ENCODE measurements around the gene FBXO24.

Gene FBXO24

DNA sequence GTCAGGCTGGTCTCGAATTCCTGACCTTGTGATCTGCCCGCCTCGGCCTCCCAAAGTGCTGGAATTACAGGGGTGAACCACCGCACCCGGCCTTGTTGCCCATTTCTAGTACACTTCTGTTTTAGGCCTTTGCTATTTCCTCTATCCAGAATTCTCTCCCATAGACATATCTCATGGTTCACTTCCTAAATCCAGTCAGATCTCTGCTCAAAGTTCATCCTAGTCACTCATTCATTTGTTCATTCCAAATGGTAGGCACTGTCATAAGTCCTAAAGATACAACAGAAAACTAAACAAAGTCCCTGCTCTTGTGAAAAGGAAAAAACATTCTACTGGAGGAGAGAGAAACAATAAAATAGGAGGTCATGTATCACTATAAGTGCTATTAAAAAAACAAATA is 23.8 kb downstream of the FBXO24 start (continued):
- TF ChIP-seq ZNF394 (tag by site-specific recombination; IDR thresholded peaks at IDR 0.05; ENCODE audit: borderline replicate concordance) = no peak
- no peak for TF ChIP-seq SETDB1 (IDR thresholded peaks at IDR 0.05; ENCODE audit: insufficient read length, low read length)
- TF ChIP-seq ZNF521 (tag by site-specific recombination; IDR thresholded peaks at IDR 0.05) = no peak
- TF ChIP-seq, protein P1, sequence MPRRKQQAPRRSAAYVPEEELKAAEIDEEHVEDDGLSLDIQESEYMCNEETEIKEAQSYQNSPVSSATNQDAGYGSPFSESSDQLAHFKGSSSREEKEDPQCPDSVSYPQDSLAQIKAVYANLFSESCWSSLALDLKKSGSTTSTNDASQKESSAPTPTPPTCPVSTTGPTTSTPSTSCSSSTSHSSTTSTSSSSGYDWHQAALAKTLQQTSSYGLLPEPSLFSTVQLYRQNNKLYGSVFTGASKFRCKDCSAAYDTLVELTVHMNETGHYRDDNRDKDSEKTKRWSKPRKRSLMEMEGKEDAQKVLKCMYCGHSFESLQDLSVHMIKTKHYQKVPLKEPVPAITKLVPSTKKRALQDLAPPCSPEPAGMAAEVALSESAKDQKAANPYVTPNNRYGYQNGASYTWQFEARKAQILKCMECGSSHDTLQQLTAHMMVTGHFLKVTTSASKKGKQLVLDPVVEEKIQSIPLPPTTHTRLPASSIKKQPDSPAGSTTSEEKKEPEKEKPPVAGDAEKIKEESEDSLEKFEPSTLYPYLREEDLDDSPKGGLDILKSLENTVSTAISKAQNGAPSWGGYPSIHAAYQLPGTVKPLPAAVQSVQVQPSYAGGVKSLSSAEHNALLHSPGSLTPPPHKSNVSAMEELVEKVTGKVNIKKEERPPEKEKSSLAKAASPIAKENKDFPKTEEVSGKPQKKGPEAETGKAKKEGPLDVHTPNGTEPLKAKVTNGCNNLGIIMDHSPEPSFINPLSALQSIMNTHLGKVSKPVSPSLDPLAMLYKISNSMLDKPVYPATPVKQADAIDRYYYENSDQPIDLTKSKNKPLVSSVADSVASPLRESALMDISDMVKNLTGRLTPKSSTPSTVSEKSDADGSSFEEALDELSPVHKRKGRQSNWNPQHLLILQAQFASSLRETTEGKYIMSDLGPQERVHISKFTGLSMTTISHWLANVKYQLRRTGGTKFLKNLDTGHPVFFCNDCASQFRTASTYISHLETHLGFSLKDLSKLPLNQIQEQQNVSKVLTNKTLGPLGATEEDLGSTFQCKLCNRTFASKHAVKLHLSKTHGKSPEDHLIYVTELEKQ (tag by site-specific recombination; IDR thresholded peaks at IDR 0.05; ENCODE audit: borderline replicate concordance) = no peak
- TF ChIP-seq GLI4 (tag by site-specific recombination; IDR thresholded peaks at IDR 0.05) = no peak

DNA sequence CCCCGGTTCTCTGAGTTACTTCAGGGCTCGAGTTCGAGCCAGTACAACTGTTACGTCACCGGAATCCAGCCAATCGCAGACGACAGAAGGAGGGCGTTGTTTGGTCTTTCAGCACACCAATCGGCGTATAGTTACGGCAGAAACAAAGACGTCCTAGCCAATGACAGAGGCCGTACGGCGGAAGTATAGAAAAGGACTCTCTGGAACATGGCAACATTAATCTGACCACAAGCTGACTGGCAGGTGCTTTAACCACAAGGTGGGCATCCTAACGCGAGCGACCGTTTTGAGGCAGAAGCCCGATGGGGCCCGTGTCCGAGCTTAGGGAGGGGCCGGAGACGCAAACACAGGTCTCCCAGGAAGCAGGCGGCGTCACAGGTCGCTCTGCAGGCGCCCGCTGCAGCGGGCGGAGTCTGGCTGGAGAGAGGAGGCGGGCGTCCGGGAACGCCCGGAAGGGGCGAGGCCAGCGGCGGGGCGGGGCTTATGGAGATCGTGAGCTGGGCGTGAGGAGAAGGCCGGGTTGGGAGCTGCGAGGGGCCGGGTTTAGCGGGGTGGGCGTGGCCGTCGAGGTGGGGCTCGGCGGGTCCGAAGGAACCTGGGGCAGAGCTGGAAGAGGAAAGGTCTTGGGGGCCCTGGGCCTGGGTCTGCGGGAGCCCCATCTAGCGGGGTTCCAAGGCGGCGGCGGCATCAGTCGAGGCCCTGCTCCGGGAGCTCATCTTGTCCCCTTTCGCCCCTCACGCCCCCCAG is 26.0 kb downstream of the FBXO24 start, which contains the start of gene MOSPD3:
TSS of gene MOSPD3 (plus strand) at position 558 of the 747 bp plus-strand sequence. CDS start 252 bp downstream, outside the sequence.
- Histone ChIP-seq H3K36me3 (ENCODE audit: control insufficient read depth in 2 of 2, insufficient read depth in 1 of 2, low read length in 2 of 2) (peaks cover 0 to 3% of the 10 kb centered on the region in 2 experiments; a peak in 1 of 3 replicates), H3K27ac (ENCODE audit: extremely low read depth, low read depth, low read length) (peak within 1 kb of the TSS; percentile 54; the same call in 1 of the 2 replicates), H3K9me3 (ENCODE audit: control insufficient read depth, insufficient read depth, low read depth, low read length) (no peaks in the 10 kb centered on the region), H3K4me1 (ENCODE audit: control insufficient read depth, insufficient read depth, low read length) (no peaks in the 10 kb centered on the region), H3K4me3 (ENCODE audit: low read depth, low read length) (peak within 1 kb of the TSS; percentile 70)
- CTCF ChIA-PET = interaction anchor here (0.7 to 1.4 kb wide), 5 partner anchors 18 to 113 kb away, joined by 3 to 11 read pairs (median 3); no protein-coding TSS in a partner anchor
- POLR2A ChIA-PET = interaction anchor here (0.7 to 7.4 kb wide), 18 partner anchors 10 to 263 kb away, joined by 3 to 91 read pairs (median 4); partner anchors contain the start of genes FBXO24, GNB2, LRCH4 and MEPCE
- TF ChIP-seq WT1 (tag by site-specific recombination; IDR thresholded peaks at IDR 0.05) = no peak
- TF ChIP-seq ZEB2 (tag by site-specific recombination; IDR thresholded peaks at IDR 0.05) = peak; percentile 64; the same call in 1 of the 2 replicates
- peak; percentile 37 for TF ChIP-seq ZBTB26 (tag by site-specific recombination; optimal IDR thresholded peaks at IDR 0.05)
- TF ChIP-seq, protein P2, sequence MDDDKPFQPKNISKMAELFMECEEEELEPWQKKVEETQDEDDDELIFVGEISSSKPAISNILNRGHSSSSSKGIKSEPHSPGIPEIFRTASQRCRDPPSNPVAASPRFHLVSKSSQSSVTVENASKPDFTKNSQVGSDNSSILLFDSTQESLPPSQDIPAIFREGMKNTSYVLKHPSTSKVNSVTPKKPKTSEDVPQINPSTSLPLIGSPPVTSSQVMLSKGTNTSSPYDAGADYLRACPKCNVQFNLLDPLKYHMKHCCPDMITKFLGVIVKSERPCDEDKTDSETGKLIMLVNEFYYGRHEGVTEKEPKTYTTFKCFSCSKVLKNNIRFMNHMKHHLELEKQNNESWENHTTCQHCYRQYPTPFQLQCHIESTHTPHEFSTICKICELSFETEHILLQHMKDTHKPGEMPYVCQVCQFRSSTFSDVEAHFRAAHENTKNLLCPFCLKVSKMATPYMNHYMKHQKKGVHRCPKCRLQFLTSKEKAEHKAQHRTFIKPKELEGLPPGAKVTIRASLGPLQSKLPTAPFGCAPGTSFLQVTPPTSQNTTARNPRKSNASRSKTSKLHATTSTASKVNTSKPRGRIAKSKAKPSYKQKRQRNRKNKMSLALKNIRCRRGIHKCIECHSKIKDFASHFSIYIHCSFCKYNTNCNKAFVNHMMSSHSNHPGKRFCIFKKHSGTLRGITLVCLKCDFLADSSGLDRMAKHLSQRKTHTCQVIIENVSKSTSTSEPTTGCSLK (tag by site-specific recombination; IDR thresholded peaks at IDR 0.05) = no peak
- no peak for TF ChIP-seq REST (tag by site-specific recombination; IDR thresholded peaks at IDR 0.05)
- TF ChIP-seq ATF2 (tag by site-specific recombination; IDR thresholded peaks at IDR 0.05; ENCODE audit: low read depth) = peak; percentile 98
- peak; percentile 62; the same call in 1 of the 2 replicates for TF ChIP-seq GLIS2 (tag by site-specific recombination; IDR thresholded peaks at IDR 0.05)
- peak; percentile 94 for TF ChIP-seq SP2 (tag by site-specific recombination; IDR thresholded peaks at IDR 0.05)
- TF ChIP-seq TRIM28 (IDR thresholded peaks at IDR 0.05; ENCODE audit: borderline replicate concordance, low read length) = no peak
- no peak for TF ChIP-seq ZSCAN4 (tag by site-specific recombination; IDR thresholded peaks at IDR 0.05)
- peak; percentile 93 for TF ChIP-seq ZNF629 (tag by site-specific recombination; IDR thresholded peaks at IDR 0.05)
- TF ChIP-seq ZNF335 (tag by site-specific recombination; conservative IDR thresholded peaks at IDR 0.05) = peak; percentile 98
- no peak for TF ChIP-seq ZNF776 (tag by site-specific recombination; IDR thresholded peaks at IDR 0.05; ENCODE audit: borderline replicate concordance)
- TF ChIP-seq, protein P3, sequence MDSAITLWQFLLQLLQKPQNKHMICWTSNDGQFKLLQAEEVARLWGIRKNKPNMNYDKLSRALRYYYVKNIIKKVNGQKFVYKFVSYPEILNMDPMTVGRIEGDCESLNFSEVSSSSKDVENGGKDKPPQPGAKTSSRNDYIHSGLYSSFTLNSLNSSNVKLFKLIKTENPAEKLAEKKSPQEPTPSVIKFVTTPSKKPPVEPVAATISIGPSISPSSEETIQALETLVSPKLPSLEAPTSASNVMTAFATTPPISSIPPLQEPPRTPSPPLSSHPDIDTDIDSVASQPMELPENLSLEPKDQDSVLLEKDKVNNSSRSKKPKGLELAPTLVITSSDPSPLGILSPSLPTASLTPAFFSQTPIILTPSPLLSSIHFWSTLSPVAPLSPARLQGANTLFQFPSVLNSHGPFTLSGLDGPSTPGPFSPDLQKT (IDR thresholded peaks at IDR 0.05; ENCODE audit: borderline replicate concordance, low read depth, low read length) = 0 out of 2 replicates have a peak, but pooled peaks have one; percentile 42
- peak; percentile 37; the same call in 1 of the 2 replicates for TF ChIP-seq TCF7L2 (IDR thresholded peaks at IDR 0.05; ENCODE audit: borderline replicate concordance, low read depth, low read length)
